D341Med (cell line): ENCODE results near the gene DNAL4.

Source experiments
- DNase-seq: peaks from one replicate; pipeline ENCODE4 v3.0.0; 2012; ENCODE audit warnings: low spot score

Gene DNAL4

DNA sequence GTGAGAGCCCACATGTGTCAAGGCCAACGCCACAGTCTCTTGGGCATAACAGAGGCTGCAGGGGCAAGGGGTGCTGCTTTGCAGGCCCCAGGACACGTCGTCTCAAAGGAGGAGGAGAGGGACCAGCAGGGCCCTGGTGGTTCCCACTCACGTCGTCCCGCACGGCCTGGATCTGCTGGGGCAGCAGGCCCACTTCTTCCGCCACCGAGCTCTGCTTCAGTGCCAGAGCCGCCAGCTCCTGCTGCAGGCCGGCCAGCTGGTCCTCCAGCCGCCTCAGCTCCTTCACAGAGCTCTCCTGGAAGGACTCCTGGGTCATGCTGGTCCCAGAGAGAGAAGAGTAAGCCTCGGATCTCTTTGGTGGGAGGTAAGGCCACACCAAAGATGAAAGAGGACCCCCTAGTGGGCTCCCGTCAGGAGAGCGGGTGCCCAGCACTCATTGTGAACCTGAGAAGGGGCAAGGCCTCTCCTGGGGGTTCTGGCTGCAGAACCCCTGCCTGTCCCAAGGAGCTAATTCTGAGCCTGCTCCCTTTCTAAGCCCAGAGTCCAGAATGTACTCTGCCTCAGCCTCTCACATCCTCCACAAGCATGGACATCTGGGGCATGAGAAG is 53.7 kb downstream of the DNAL4 start:
- DNase-seq: no peak

DNA sequence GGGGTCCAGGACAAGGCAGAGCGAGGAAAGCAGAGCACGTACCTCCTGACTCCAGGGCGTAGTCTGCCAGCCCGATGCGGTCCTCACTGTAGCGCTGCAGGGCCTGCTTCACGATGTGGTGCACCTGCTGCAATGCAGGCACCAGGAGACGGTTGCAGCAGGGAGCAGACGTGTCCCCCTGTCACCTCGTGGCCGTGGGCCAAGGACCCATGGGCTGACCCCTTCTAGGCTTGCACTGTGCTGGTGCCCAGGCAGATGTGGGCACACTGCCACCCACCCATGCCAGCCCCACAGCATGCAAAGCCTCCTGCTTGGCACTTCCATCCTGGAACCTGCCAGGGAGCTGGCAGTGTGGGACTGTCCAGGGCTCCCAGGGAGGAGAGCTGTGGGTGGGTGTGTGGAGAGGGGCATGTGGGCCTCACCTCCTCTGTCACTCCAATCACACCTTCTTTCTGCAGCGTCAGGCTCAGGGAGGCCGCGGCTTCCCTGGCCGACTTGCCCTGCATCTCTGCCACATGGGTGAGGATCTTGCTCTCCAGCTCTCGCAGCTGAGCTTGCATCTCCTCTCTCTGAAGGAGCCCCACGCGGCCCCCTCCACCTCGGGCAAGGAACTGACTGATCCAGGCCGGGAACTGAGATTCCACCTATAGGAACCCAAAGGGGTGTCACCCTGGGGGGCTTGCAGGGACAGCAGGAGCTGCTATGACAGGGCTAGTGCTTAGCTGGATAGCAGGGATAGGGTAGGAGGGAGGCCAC is 54.5 kb downstream of the DNAL4 start:
- DNase-seq: no peak

DNA sequence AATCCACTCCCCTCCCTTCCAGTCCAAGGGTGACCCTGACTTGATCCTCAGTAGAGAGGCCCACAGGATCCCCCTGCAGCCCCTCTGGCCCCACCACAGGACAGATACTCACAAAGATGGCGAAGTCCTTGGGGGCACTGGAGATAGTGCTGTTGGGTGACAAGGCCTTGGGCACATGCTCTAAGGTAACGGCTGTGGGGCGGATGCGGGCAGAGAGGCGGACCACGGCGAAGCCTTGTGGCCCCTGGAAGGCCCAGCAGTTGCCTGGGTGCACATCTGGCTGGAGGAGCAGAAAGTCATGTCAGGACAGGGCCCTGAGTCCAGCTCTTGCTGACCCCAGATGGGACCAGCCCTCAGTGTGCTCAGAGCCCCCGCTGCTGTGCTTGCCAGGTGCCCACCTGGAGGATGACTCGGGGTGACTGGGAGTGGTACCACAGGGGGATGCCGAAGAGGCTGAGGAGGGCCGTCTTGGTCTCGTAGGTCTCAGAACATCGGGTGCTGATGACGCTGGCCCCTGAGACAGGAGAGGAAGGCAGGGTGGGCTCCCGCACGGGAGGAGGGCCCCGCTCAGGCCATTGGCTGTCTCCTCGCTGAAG is 55.4 kb downstream of the DNAL4 start:
- DNase-seq: no peak

DNA sequence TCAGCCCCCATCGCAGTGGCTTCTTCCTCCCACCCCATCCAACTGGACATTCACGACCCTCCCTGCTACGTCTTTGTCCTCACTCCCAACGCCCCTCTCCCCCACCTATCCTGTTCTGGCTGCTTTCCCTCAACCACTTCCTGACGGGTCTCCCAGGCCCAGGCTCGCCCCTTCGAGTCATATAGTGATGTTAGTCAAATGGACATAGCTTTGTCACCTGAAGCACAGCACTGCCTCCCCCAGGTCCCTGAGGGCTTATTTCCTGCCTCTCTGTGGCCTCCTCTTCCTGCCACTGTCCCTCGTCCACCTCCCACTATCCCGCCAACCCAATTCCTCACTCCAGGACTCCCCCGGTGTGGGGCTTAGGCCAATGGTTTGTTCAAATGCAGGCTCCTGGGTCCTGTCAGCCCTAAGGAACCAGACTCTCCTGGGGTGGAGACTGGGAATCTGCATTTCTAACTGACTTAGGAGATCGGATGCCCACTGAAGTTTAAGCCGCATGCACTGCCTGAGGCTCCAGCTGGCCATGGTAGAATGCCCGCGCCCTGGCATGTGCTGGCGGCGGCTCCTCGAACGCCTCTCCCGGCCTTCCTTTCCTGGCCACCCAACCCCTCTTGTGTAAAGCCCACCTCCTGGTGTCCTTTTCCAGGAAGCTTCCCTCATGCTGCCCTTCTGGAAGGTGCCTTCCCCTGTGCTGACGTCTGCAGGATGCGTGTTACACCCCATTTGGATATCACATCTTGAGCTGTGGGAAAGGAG is 56.5 kb downstream of the DNAL4 start:
- DNase-seq: no peak

DNA sequence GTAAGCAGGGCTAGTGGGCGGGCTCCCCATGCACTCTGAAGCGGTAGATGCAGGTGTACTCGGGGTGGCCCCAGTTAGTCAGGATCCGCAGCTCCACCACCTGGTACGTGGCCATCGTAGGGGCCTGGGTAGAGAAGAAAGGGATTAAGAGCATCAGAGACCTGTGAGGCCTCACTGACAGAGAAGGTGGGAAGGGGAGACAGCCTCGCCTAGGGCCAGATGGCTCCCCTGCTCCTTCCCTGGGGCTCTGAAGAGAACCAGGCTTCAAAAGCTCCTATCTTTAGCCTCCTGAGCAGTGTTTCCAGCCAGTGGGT is 57.7 kb downstream of the DNAL4 start:
- no peak for DNase-seq

DNA sequence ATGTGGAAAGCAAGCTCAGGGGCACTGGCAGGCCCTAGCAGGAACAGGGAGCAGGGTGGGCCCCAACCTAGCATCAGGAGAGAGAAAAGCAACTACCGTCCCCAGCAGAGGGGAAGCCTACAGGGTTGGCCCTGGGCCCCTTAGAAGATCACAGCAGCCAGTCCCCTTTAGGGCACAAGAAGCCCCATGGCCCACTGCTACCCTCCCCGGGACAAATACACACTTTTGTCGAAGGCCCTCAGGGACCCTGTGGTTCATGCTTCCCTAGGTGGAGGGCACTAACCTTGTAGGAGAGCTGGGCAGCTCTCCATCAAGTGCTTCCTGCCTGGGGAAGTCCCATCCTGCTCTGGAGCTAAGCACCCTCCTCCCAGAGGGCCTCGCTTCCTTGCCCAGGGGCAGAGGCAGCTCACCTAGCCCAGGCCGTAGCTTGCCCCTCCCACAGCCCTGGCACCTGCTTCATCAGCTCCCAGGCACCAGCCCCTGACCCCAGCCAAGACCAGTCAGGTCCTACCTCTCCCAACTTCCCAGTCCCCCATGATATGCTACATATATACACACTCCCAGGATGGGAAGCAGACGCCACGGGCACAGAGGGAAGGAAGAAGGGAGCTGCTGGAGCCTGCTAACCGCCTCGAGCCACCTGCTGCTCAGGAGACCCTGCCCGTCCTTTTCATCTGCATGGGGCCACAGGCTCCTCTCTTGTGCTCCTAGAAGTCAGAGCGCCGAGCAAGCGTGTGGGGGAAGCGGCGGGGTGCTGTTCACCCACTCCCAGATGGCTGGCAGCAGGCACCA is 58.3 kb downstream of the DNAL4 start:
- DNase-seq: no peak

DNA sequence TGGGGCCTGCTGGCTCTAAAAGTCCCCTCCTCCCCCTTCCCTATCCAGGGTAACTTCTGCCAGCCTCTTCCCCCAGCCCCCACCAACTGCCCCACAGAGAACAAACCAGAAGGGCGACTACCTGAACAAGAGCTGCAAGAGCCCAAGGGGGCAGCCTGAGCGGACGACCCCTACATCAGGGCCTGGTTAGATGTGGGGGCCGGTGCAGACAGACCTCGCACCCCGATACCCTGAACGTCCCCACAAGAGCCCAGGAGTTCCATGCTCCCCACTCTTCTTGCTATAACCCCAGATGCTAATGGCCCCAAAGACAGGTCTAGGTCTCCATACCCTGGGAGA is 58.8 kb downstream of the DNAL4 start:
- DNase-seq: no peak

DNA sequence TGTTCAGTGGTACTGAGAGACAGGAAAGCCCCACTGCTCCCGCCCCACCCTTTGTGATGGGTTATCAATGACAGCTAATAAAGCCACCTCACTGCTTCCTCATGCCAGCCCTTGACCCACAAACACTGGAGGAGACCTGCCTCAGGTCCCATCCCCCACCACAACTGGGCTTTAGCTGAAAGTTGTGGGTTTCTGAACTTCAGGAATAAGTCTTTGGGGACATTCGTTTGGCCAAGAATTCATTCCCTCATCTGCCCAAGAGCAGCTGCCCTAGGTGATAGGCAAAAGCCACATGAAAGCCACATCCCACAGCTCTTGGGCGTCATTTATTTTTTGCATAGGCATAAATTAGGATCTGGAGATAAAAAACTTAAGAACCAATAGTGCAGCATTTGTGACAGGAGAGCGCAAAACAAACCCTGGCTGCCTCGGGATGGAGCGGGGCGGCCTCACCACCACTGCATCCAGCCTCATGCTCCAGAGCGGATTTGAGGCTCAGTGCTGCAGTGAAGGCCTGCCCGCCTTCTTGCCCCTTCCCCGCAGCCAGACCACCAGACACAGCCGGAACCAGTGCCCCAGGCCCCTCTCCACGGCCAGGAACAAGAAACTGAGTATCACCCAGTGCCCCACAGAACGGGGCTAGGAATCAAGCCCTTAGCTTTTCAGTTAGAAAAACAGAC is 59.4 kb downstream of the DNAL4 start:
- no peak for DNase-seq

DNA sequence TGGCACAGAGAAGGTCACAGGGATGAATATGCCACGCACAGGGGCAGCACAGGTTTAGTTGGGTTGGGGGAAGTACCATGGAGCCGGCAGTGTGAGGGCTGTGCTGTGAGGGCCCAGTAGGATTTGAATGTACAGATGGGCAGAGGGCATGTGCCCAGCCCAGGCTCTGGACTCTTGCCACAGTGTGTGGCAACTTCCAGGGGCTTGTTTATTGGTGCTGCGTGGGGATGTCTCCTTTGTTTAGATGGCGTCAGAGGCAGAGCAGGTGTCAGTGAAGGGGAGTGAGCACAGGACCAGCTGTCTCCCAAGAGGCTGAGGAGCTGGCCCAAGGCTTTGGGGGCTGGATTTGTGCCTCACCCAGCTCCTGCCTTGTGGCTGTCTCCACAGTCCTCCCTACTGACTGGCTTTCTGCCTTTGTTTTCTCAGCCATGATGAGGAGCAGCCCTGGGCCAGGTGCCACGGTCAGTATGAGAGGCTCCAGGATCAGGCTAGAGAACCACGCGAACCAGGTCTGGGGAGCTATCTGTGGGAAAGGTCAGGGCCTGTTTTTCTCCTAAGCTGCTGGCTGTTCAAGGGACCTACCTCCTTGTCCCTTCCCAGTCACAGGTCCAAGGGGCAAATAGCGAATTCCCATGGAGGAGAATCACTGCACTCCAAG is 60.1 kb downstream of the DNAL4 start:
- no peak for DNase-seq

DNA sequence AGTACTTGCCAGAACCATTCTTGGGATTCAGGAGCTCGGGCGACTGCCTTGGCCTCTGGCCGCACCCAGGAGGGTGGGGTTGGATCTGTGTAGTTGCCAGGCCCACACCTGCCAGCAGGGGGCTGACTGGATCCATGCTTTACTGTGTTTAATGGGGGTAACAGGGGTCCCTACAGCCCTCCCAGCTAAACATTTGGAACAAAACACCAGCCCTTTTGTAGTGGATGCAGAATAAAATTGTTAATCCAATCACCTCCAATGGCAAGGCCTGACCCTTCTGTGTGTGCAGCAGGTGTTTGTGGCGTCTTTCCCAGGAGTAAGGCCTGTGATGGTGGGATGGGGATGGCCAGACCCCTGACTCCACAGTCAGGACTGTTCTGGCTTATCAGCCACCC is 60.6 kb downstream of the DNAL4 start:
- peak; percentile 86 for DNase-seq

DNA sequence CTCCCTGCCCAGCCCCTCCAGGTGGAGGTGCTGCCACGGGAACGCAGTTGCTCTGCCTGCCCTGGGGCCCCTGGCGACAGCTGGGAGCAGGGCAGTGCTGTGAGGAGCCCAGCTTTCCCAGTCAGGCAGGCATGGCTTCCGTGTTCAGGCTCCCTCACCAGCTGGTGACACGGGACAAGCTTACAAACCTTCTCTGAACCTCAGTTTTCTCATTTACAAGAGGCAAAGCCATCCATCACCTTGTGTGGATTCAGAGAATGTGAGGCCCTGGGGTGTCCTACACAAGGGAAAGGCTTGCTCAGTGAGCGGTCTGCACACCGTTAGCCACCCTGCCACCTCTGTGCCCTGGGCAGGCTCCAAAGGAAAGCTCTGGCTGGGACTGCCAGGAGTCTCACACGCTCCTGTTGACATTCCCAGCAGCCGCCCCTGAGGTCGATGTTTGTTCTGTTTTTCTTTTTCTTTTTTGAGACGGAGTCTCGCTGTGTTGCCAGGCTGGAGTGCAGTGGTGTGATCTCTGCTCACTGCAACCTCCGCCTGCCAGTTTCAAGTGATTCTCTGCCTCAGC is 61.6 kb downstream of the DNAL4 start:
- no peak for DNase-seq

DNA sequence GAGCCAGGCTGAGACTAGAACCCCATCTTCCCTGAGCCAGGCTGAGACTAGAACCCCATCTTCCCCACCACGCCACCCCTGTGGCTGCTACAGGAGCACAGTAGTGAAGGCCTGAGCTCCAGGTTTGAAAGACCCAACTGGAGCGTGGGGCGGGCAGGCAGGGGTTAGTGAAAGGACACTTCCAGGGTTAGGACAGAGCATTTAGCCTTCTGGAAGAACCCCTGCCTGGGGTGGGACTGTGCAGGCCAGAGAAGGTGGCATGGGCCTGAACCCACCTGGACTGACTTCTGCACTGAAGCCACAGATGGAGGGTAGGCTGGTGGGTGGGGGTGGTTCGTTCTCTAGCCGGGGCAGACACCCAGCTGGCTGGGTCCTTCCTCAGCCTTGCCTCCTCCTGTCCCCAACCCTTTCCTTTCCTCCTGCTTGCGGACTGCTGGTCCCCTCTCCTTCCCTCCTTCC is 62.2 kb downstream of the DNAL4 start:
- DNase-seq: no peak

DNA sequence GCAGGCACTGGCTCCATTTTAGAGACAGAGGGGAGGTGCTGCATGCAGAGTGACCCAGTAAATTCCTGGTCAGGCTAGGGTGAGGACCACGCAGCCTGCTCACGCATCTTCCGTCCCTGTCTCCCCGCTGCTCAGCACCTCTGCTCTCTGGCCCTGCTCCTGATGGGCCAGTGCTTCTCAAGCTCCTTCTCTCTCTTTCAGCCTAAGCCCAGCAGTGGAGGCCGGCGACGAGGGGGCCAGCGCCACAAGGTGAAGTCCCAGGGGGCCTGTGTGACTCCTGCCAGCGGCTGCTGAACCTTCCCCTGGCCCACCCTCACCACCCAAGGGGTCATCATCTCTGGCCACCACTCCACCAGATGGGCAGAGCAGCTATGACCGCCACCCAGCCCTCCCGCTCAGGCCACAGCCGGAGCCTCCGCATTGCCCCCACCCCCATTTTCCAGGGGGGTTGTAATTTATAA is 63.5 kb downstream of the DNAL4 start:
- no peak for DNase-seq

DNA sequence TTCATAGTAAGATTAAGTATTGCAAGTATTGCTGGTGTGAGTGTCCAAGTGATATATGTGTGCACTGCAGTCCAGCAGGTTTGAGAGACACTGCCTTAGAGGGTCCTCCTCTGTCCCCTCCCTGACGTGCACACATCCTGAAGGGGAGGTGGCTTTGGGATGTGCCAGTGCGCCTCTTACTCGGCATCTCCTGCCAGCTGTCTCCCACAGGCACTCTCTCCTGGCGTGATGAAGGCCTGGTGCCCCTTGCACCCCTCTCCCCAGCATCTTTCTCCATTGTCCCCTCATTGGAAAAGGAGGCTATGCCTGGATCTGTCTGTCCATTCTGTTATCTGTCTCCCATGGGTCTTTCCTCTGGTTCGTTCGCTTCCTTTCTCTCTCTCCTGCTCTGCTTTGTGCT is 64.0 kb downstream of the DNAL4 start:
- DNase-seq: no peak

DNA sequence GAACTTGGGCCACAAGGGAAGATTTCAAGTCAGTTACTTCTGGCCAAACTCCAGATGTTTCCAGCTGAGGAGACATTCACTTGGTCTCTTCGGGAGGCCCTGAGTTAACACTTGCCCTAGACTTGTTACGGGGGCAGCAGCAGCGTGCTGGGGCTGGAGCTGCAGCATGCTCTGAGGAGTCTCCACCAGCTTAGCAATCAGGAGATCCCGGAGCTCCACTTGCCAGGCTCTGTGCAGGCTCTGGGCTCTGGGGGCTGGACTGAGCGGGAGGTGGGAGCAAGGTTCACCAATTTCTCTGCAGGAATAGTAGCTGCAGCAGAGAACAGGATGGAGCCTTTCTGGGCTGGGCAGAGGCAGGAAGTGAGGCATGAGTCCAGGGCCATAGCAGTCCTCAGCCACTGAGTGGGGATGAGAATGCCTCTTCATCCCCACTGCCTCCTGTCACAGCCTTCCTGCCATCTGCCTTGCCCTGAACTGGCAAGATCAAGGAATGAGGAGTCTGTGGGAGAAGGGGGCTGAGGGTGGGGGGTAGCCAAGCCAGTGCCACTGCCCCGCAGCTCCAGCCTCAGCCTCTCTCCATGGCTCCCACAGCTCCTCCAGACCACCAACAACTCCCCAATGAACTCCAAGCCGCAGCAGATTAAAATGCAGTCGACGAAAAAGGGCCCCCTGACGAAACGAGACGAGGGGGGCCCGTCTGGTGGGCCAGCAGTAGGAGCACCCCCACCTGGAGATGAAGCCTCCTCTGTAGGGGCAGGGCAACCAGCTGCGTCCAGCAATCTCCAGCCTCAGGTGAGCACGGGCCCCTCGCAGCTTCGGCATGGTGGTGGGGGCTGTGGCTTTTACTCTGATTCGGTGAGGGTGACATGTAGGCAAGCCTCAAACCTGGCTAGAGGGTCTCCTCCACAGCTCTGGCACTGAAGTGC is 64.8 kb downstream of the DNAL4 start:
- no peak for DNase-seq
